GM12891 (cell line): ENCODE results near the gene SLC28A1.

Source experiments
- DNase-seq: peaks from one replicate; pipeline ENCODE4 v3.0.0; 2011; ENCODE audit warnings: low spot score; ENCODE audit not compliant: insufficient read length
- FAIRE-seq: peaks from 2 replicates; lab custom pipeline; 2011; peaks lifted over from hg19 to GRCh38; lab: Jason Lieb, UNC
- PAX5 ChIP-seq: IDR thresholded peaks from 2 replicates; pipeline ENCODE4 v1.6.1; 2011; ENCODE audit warnings: low read length, moderate library complexity, mild to moderate bottlenecking; ENCODE audit not compliant: insufficient read depth, severe bottlenecking
- POLR2A ChIP-seq: IDR thresholded peaks from 2 replicates; pipeline ENCODE4 v1.6.1; 2011; ENCODE audit warnings: low read depth, low read length, control low read depth
- POLR2AphosphoS5 ChIP-seq: IDR thresholded peaks from 2 replicates; pipeline ENCODE4 v1.6.1; 2011; ENCODE audit warnings: low read depth, low read length, control low read depth
- POU2F2 ChIP-seq: IDR thresholded peaks from 2 replicates; pipeline ENCODE4 v1.6.1; 2011; ENCODE audit warnings: low read depth, mild to moderate bottlenecking, control low read depth, low read length, moderate library complexity
- SPI1 ChIP-seq: IDR thresholded peaks from 2 replicates; pipeline ENCODE4 v1.6.1; 2011; ENCODE audit warnings: low read depth, low read length, control low read depth
- TAF1 ChIP-seq: IDR thresholded peaks from 2 replicates; pipeline ENCODE4 v1.6.1; 2011; ENCODE audit warnings: low read depth, low read length, control low read depth

The SLC28A1 gene

DNA sequence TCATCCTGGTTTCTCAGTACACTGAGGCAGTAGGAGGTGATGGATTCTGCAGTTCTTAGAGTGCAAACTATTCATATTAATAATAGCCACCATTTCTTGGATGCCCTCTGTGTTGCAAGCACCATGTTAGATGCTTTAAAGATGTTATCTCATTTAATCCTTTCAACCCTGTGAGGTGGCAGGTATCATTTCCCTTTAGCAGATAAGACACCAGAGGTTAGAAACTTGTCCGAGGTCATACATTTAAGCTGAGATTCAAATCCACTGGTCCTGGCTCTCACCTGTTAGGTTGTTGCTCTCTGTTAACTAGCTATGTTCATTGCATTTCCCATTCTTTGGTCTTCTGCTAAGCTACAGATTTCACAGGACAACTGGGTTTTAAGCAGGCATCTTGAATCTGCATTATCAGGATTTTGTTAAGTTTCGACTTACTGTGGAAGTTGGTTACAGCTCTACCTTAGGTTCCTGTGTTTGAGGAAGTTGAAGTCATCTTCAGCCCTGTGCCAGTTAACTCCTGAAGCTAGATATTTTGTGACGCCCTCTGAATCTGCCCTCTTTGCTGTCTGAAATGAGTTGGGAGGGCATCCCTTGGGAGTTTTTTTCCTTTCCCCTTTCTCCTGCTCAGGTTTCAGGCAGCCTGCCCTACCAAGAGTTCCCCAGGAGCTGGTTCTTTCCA, 103.6 kb downstream of the SLC28A1 start:
- FAIRE-seq: peak; percentile 61
- TF ChIP-seq POLR2A (no peak), SPI1 (peak; percentile 20), PAX5 (no peak)
- DNase-seq: no peak

DNA sequence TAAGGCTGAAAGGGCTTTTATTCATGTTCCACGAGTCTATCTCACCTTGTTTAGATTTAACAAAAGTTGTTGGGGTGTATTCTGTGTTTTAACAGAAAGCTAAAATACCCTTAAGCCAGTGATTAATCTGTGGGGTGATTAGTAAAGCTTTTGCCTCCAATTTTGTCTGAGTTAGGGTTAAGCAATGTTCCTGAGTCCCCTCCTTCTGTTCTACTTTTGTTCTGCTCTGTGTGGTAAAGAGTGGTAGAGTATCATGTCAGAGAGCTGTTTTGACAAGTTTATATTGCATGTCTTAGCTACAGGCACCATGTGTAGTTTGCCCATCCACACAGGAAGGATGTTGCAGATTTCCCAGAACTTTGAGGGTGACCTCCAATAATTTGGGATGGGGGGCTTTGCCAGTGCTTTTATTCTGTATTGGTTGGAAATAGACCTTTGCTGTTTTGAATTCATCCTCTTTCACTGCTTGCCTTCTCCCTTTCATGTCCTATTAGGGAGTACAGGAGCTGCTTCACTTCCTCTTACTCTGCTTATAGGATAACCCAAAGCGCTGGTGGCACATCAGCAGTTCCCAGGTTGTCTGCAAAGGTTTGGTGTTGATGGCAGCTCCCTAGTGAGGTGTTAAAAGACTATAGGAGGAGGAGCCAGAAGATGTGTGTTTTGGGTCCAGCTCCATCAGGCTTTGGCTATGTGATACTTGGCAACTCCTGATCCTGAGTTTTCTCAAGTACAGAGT, 104.6 kb downstream of the SLC28A1 start:
- DNase-seq (no peak), FAIRE-seq (no peak)
- TF ChIP-seq PAX5 (no peak), SPI1 (peak; percentile 66)

DNA sequence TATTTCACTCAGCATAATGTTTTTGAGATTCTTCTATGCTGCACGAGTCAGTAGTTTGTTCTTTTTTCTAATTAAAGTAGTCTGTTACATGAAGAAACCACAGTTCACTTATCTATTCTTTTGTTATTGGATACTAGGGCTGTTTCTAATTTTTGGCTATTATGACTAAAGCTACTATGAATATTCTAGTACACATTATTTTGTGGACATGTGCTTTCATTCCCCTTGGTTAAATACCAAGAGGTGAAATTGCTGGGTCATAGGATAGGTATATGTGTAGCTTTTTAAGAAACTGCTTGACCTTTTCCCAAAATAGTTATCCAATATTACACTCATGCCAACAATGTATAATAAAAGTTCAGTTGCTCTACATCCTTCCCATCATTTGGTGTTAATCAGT, 106.0 kb downstream of the SLC28A1 start:
- DNase-seq: no peak
- no peak for FAIRE-seq
- TF ChIP-seq PAX5 (no peak), TAF1 (no peak), SPI1 (no peak), POU2F2 (no peak), POLR2AphosphoS5 (no peak), POLR2A (no peak)

DNA sequence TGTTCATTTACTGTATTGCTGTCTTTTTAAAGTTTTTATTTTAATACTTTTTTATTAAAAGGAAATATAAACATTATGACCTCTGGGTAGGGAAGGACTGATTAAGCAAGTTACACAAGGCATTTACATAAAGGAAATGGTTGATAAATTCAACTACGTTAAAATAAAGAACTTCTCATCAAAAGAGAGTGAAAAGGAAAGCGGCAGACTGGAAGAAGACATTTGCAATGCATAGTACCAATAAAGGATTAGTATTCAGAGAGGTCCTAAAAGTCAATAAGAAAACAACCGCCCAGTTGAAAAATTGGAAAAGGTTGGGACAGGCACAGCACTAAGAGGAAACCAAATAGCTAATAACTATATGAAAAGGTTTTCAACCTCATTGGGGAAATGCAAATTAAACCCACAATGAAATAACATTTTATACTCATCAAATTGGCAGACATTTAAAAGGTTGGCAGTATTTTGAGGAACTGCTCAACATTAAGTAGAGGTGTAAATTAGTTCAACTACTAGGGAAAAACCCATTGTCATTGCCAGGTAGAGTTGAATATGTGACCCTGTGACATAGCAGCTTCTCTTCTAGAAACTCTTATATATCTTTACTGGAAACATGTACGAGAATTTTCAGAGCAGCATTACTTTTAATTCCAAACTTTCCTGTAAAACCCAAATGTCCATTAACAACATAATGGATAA, 106.7 kb downstream of the SLC28A1 start:
- DNase-seq: no peak
- FAIRE-seq: no peak
- TF ChIP-seq POU2F2 (no peak), SPI1 (peak; percentile 39; the same call in 1 of the 2 replicates)

DNA sequence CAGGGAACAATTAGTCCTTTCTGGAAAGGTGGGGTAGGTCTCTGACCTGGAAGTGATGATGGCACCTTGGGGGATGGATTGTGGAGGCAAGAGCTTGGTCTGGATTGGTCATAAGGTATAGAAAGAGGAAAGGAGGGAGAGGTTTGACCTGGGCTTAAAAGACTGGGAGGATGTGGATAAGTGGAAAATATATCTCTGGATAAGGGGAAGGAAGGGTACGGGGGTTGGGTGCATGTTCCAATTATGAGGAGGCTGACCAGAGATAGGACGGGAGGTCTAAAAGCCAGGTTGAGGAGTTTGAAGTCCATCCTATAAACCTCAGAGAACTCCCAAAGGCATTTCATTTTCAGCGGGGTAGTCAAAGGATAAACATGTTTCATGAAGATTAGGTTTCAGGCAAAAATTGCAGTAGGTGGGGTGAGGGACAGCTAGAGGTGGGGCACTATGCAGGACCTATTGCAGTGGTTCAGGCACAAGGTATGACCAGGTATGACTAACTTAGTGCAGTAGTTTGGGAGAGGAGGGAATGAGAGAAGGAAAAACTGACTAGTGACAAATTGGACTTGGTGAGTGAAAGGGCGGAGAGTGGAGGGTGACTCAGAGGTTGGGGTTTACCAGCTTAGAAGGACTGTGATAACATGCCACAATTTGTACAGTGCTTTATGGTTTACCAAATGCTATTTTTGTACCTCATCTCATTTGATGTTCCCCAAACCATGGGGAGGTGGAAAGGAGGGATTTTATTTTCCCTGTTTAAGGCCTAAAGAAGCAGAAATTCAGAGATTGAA, 107.9 kb downstream of the SLC28A1 start:
- DNase-seq: no peak

More for the DNA sequence above, 107.9 kb downstream of the SLC28A1 start:
- FAIRE-seq: no peak
- TF ChIP-seq POLR2AphosphoS5 (no peak), POU2F2 (no peak), POLR2A (no peak)
